Measurements from ENCODE around the gene ZNF682. TPM values are rescaled to one million over a fixed set of nuclear protein-coding genes. Genes with fewer than 3 reads are reported as not detected.

The ZNF682 gene
- total RNA-seq, 1 experiment from 2014 or later: not detected

- no peak overlapping the region for H3K4me3 Mint-ChIP-seq (ENCODE audit: unreplicated experiment)
These were observed 40.2 kb upstream of the ZNF682 start for GRCh38 chr19:20079476-20079875.

GRCh38 chr19:20078581-20079031 is 39.3 kb upstream of the ZNF682 start:
- no peak for TF ChIP-seq CTCF (IDR thresholded peaks at IDR 0.05; ENCODE audit: unreplicated experiment)
- no peaks in the 10 kb centered on the region for H3K4me1 Mint-ChIP-seq (ENCODE audit: insufficient read depth, unreplicated experiment)
- ChIA-PET POLR2A (no interaction called here), CTCF (no interaction called here)
- H3K9me3 Mint-ChIP-seq (ENCODE audit: unreplicated experiment): peaks cover 14% of the 10 kb centered on the region
- H3K36me3 Mint-ChIP-seq (ENCODE audit: insufficient read depth, unreplicated experiment): no peaks in the 10 kb centered on the region
- BruUV-seq (replicated peaks): no TSS peak
- H3K27ac Mint-ChIP-seq (ENCODE audit: low read depth, unreplicated experiment): no peak overlapping the region
- no peak for DNase-seq (ENCODE audit: unreplicated experiment)
- intact Hi-C loops (cut with micrococcal nuclease): no loop called here
- no peak overlapping the region for H3K4me3 Mint-ChIP-seq (ENCODE audit: unreplicated experiment)
- no peaks in the 10 kb centered on the region for H3K27me3 Mint-ChIP-seq (ENCODE audit: insufficient read depth, unreplicated experiment)

More at GRCh38 chr19:20079476-20079875, 40.2 kb upstream of the ZNF682 start:
- Mint-ChIP-seq H3K9me3 (ENCODE audit: unreplicated experiment) (peaks cover 14% of the 10 kb centered on the region), H3K27ac (ENCODE audit: low read depth, unreplicated experiment) (no peak overlapping the region), H3K36me3 (ENCODE audit: insufficient read depth, unreplicated experiment) (no peaks in the 10 kb centered on the region), H3K27me3 (ENCODE audit: insufficient read depth, unreplicated experiment) (no peaks in the 10 kb centered on the region), H3K4me1 (ENCODE audit: insufficient read depth, unreplicated experiment) (no peaks in the 10 kb centered on the region)
- TF ChIP-seq CTCF (IDR thresholded peaks at IDR 0.05; ENCODE audit: unreplicated experiment): no peak
- ChIA-PET POLR2A (no interaction called here), CTCF (interaction anchor here (0.6 kb wide), 2 partner anchors 57 to 154 kb away, joined by 4 to 5 read pairs; no protein-coding TSS in a partner anchor)
- intact Hi-C loops (cut with micrococcal nuclease): no loop called here
- no TSS peak for BruUV-seq (replicated peaks)
- no peak for DNase-seq (ENCODE audit: unreplicated experiment)

GRCh38 chr19:20077791-20078463 is 38.6 kb upstream of the ZNF682 start, which contains the start of gene ZNF90:
ZNF90 (plus strand) TSS chr19:20078000; CDS start chr19:20078133, 133 bp downstream.
- intact Hi-C loops (cut with micrococcal nuclease): no loop called here
- no peak for DNase-seq (ENCODE audit: unreplicated experiment)
- H3K4me3 Mint-ChIP-seq (ENCODE audit: unreplicated experiment): no peak within 1 kb of the TSS
- ChIA-PET CTCF (interaction anchor here (0.6 kb wide), 1 partner anchor 891 kb away, joined by 3 read pairs; no protein-coding TSS in a partner anchor), POLR2A (no interaction called here)
- H3K27ac Mint-ChIP-seq (ENCODE audit: low read depth, unreplicated experiment): no peak within 1 kb of the TSS
- no TSS peak for BruUV-seq (replicated peaks)
- no peaks in the 10 kb centered on the region for H3K36me3 Mint-ChIP-seq (ENCODE audit: insufficient read depth, unreplicated experiment)
- H3K27me3 Mint-ChIP-seq (ENCODE audit: insufficient read depth, unreplicated experiment): no peaks in the 10 kb centered on the region
- TF ChIP-seq CTCF (IDR thresholded peaks at IDR 0.05; ENCODE audit: unreplicated experiment): no peak
- no peaks in the 10 kb centered on the region for H3K4me1 Mint-ChIP-seq (ENCODE audit: insufficient read depth, unreplicated experiment)
- H3K9me3 Mint-ChIP-seq (ENCODE audit: unreplicated experiment): peaks cover 21% of the 10 kb centered on the region

GRCh38 chr19:20072936-20073335 is 33.6 kb upstream of the ZNF682 start:
- peaks cover 34% of the 10 kb centered on the region for H3K9me3 Mint-ChIP-seq (ENCODE audit: unreplicated experiment)
- H3K4me3 Mint-ChIP-seq (ENCODE audit: unreplicated experiment): no peak overlapping the region
- intact Hi-C loops (cut with micrococcal nuclease): no loop called here
- CTCF ChIA-PET: no interaction called here
- H3K4me1 Mint-ChIP-seq (ENCODE audit: insufficient read depth, unreplicated experiment): no peaks in the 10 kb centered on the region
- no peak overlapping the region for H3K27ac Mint-ChIP-seq (ENCODE audit: low read depth, unreplicated experiment)
- no peaks in the 10 kb centered on the region for H3K36me3 Mint-ChIP-seq (ENCODE audit: insufficient read depth, unreplicated experiment)
- BruUV-seq (replicated peaks): no TSS peak
- no peak for TF ChIP-seq CTCF (IDR thresholded peaks at IDR 0.05; ENCODE audit: unreplicated experiment)
- DNase-seq (ENCODE audit: unreplicated experiment): no peak
- no peaks in the 10 kb centered on the region for H3K27me3 Mint-ChIP-seq (ENCODE audit: insufficient read depth, unreplicated experiment)
- POLR2A ChIA-PET: no interaction called here

Data from MCF 10A (cell line).